GM19468 (cell line): ENCODE measurements around the gene PTH2.
A peak's percentile ranks its signal among the peaks of the same experiment; 100 is the strongest.
"Not testable (repeated sequence)": the region's sequence is repeated elsewhere in the genome, so short reads cannot be mapped to it uniquely, and the experiment has no call there.

ENCODE experiments used
- ATAC-seq: cut with Tn5 transposase; IDR thresholded peaks from one replicate; pipeline ENCODE4 v1.9.1; 2021; ENCODE audit warnings: mild to moderate bottlenecking, moderate library complexity, moderate number of reproducible peaks; ENCODE audit not compliant: unreplicated experiment; ENCODE audit errors: extremely low read depth

PTH2 gene

GRCh38 chr19:49423071-49423984 is at the start of gene PTH2:
PTH2 (minus strand) TSS chr19:49423441; CDS start chr19:49423339, 102 bp downstream.
- ATAC-seq, result no peak

GRCh38 chr19:49472936-49473335 is 49.7 kb upstream of the PTH2 start:
- ATAC-seq, result no peak

GRCh38 chr19:49470615-49470978 is 47.4 kb upstream of the PTH2 start:
- ATAC-seq, result no peak

DNA sequence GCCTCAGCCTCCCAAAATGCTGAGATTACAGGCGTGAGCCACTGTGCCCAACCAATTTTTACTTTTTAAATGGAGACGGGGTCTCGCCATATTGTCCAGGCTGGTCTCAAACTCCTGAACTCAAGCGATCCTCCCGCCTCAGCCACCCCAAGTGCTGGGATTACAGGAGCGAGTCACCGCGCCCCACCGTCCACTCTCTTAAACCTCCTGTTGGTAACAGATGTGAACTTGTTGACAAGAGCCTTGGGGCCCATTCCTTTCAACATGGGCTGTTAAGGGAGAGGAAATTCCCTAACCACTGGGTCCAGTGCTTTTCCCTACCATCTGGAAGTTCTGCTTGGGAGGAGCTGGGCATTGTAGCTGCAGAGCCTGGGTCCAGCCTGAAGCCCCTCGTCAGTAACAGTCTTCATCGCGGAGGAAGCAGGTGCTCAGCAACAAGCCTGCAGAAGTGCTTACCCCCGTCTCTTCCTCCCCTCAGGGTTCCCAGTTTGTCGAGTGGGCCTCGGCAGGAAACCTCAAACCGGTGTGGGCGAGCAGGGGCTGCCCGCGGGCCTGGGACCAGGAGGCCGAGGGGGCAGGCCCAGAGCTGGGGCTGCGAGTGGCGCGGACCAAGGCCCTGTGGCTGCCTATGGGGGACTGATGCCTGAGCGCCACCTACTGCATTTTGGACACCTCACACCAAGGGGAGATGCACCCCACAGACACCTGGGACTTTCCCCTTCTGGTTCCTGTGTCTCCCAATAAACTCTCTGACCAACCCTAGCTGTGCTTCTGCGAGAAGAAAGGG is 46.8 kb upstream of the PTH2 start:
- ATAC-seq, result peak; percentile 53

DNA sequence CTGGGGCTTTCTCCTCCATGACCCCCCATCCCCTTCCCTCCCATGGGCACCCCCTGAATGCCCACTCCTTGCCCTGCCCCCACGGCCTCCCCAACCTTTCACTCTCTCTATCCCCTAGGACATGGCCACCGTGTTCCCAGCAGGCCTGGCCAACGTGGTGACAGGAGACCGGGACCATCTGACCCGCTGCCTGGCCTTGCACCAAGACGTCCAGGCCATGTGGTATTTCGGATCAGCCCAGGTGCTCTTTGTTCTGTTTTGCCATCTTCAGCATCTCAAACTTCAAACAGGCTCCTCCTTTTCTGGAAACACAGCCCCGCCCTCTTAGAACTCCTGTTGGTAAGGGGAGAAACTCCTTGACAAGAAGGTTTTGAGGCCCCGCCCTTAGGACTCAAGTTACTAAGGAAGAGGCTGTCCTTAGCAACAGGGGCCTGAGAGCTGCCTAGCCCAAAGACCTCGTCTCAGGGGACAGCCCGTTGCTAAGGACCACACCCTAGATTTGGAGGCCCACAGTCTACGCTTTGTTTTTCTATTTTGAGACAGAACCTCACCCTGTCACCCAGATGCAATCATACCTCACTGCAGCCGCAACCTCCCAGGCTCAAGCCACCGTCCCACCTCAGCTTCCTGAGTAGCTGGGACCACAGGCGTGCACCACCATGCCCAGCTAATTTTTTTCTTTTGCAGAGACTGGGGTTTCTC is 45.7 kb upstream of the PTH2 start:
- no peak for ATAC-seq

GRCh38 chr19:49468199-49468598 is 45.0 kb upstream of the PTH2 start:
- ATAC-seq, result no peak

DNA sequence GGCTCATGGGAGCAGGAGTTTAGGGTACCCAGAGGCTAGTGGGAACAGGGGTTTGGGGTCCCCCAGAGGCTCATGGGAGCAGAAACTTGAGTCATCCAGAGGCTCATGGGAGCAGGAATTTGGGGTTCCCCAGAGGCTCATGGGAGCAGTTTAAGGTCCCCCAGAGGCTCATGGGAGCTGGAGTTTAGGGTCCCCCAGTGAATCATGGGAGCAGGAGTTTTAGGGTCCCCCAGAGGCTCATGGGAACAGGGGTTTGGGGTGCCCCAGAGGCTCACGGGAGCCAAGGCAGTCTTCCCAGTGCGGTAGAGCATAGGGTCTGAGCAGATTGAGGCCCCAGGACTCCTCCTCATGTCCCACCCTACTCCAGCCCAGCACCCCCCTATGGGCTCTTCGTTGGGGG is 42.1 kb upstream of the PTH2 start:
- no peak for ATAC-seq

DNA sequence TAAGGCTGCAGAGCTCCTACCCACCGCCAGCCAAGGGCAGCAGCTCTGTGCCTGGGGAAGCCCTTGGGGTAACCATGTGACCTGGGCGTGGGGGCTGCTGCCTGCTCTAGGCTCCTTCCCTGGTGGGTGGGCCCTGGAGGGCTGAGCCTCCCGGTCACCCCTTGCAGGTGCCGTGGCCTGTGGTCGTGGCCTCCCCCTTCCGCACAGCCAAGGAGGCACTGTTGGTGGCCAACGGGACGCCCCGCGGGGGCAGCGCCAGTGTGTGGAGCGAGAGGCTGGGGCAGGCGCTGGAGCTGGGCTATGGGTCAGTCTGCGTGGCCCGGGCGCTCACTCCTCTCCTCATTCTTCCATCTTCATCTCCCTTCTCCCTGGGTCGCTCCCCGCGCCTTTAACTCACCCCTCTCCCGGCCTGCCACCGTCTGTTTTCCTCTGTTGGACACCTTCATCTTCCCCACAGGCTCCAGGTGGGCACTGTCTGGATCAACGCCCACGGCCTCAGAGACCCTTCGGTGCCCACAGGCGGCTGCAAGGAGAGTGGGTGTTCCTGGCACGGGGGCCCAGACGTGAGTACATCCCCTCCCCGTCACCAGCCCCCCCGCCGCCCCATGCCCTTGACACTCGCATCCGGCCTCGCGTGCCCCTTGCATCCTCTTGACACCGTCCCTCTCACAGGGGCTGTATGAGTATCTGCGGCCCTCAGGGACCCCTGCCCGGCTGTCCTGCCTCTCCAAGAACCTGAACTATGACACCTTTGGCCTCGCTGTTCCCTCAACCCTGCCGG is 40.9 kb upstream of the PTH2 start:
- ATAC-seq, result no peak

- ATAC-seq, result no peak
Observed at GRCh38 chr19:49462492-49462891, 39.3 kb upstream of the PTH2 start.

DNA sequence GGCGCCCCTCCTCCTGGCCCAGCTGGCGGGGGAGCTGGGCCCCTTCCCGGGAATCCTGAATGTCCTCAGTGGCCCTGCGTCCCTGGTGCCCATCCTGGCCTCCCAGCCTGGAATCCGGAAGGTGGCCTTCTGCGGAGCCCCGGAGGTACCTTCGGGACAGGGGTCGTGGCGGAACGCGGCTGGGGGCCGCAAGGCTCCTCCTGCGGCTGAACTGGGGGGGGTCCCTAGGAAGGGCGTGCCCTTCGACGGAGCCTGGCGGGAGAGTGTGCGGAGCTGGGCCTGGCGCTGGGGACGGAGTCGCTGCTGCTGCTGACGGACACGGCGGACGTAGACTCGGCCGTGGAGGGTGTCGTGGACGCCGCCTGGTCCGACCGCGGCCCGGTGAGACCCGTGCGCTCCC is 38.4 kb upstream of the PTH2 start:
- ATAC-seq, result no peak

GRCh38 chr19:49461130-49461529 is 37.9 kb upstream of the PTH2 start:
- not testable (repeated sequence) for ATAC-seq

GRCh38 chr19:49459388-49459787 is 36.1 kb upstream of the PTH2 start:
- no peak for ATAC-seq

GRCh38 chr19:49458567-49458903 is 35.3 kb upstream of the PTH2 start:
- no peak for ATAC-seq

- no peak for ATAC-seq
Observed at GRCh38 chr19:49456326-49456725, 33.1 kb upstream of the PTH2 start.

GRCh38 chr19:49455773-49456172 is 32.5 kb upstream of the PTH2 start:
- no peak for ATAC-seq

- ATAC-seq, result no peak
Observed at GRCh38 chr19:49453757-49454240, 30.6 kb upstream of the PTH2 start.

DNA sequence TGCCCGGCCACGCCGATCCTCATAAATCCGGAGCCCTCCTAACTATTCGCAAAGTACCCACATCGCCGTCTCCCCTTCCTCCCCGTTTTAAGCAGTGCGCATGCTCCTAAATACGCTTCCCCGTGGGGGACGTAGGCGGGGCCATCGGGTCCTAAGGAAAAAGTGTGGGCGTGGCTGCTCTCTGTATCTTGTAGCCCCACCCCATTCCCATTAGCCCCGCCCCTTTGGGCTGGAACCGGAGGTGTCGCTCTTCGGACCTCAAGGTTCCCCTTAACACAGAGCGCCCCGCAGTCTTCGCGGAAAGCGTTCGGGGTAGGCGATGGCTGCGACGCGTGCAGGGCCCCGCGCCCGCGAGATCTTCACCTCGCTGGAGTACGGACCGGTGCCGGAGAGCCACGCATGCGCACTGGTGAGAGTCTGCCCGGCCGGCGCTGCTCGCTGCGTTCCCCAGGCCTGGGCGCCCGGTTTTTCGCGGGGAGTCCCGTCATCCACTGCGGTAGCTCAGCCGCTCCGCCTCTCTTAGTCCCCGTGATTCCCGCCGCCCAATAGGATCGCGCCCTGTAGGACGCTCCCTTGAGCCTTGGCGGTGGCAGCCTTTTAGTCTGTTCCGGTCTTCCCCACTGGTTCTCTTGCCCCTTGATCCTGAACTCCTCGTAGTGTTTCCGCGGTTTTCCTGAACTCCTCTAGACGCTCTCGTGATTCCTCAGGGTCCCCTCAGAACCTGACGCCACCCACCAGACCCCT is 29.9 kb upstream of the PTH2 start, which contains the start of gene ALDH16A1:
ALDH16A1 (plus strand) TSS at position 213 of the 744 bp plus-strand sequence; CDS start at position 320, 107 bp downstream.
- ATAC-seq, result peak; percentile 67

GRCh38 chr19:49451430-49452181 is 28.4 kb upstream of the PTH2 start, which contains the start of gene PIH1D1:
PIH1D1 (minus strand) TSS chr19:49451814; CDS start chr19:49451574, 240 bp downstream.
- peak; percentile 51 for ATAC-seq
